Measurements from ENCODE around the gene FLT4.

GRCh38 chr5:180586204-180586603 is 63.2 kb downstream of the FLT4 start:
- TF ChIP-seq, protein P1, sequence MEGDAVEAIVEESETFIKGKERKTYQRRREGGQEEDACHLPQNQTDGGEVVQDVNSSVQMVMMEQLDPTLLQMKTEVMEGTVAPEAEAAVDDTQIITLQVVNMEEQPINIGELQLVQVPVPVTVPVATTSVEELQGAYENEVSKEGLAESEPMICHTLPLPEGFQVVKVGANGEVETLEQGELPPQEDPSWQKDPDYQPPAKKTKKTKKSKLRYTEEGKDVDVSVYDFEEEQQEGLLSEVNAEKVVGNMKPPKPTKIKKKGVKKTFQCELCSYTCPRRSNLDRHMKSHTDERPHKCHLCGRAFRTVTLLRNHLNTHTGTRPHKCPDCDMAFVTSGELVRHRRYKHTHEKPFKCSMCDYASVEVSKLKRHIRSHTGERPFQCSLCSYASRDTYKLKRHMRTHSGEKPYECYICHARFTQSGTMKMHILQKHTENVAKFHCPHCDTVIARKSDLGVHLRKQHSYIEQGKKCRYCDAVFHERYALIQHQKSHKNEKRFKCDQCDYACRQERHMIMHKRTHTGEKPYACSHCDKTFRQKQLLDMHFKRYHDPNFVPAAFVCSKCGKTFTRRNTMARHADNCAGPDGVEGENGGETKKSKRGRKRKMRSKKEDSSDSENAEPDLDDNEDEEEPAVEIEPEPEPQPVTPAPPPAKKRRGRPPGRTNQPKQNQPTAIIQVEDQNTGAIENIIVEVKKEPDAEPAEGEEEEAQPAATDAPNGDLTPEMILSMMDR (IDR thresholded peaks at IDR 0.05): no peak
- no peak for TF ChIP-seq EP300 (IDR thresholded peaks at IDR 0.05)
